ENCODE data around the gene CHST5.
"Not testable (repeated sequence)": the region's sequence is repeated elsewhere in the genome, so short reads cannot be mapped to it uniquely, and the experiment has no call there.

The CHST5 gene

GRCh38 chr16:75506107-75506506 is 29.8 kb downstream of the CHST5 start:
- Histone ChIP-seq H3K36me3 (replicated peaks) (no peaks in the 10 kb centered on the region), H3K27ac (peak overlapping the region; percentile 80)
- no peak for TF ChIP-seq CTCF (IDR thresholded peaks at IDR 0.05; ENCODE audit: low read depth, low read length, missing control alignments)

GRCh38 chr16:75503801-75504200 is 32.1 kb downstream of the CHST5 start:
- Histone ChIP-seq H3K36me3 (replicated peaks) (no peaks in the 10 kb centered on the region), H3K4me3 (ENCODE audit: low read depth, low read length) (no peak overlapping the region), H3K27ac (no peak overlapping the region), H3K27me3 (replicated peaks) (no peaks in the 10 kb centered on the region)
- DNase-seq = no peak
- TF ChIP-seq CTCF (IDR thresholded peaks at IDR 0.05; ENCODE audit: low read depth, low read length, missing control alignments) = no peak
- in situ Hi-C loops (cut with HindIII; ENCODE audit: low pct_ligation_motif_present, low sequenced_read_pairs) = no loop called here

More at GRCh38 chr16:75506107-75506506, 29.8 kb downstream of the CHST5 start:
- H3K27me3 ChIP-seq (replicated peaks) = no peaks in the 10 kb centered on the region
- no peak overlapping the region for H3K4me3 ChIP-seq (ENCODE audit: low read depth, low read length)
- in situ Hi-C loops (cut with HindIII; ENCODE audit: low pct_ligation_motif_present, low sequenced_read_pairs) = no loop called here
- DNase-seq = no peak

GRCh38 chr16:75502916-75503605 is 32.8 kb downstream of the CHST5 start:
- no peaks in the 10 kb centered on the region for H3K27me3 ChIP-seq (replicated peaks)
- no peaks in the 10 kb centered on the region for H3K36me3 ChIP-seq (replicated peaks)
- in situ Hi-C loops (cut with HindIII; ENCODE audit: low pct_ligation_motif_present, low sequenced_read_pairs) = no loop called here
- H3K4me3 ChIP-seq (ENCODE audit: low read depth, low read length) = no peak overlapping the region
- DNase-seq = no peak
- no peak overlapping the region for H3K27ac ChIP-seq
- TF ChIP-seq CTCF (IDR thresholded peaks at IDR 0.05; ENCODE audit: low read depth, low read length, missing control alignments) = no peak

GRCh38 chr16:75501820-75502219 is 34.1 kb downstream of the CHST5 start:
- in situ Hi-C loops (cut with HindIII; ENCODE audit: low pct_ligation_motif_present, low sequenced_read_pairs); H3K4me3 ChIP-seq (ENCODE audit: low read depth, low read length); H3K36me3 ChIP-seq (replicated peaks); H3K27me3 ChIP-seq (replicated peaks); H3K27ac ChIP-seq: not testable (repeated sequence)
- peak; percentile 45 for DNase-seq

- no peak overlapping the region for H3K4me3 ChIP-seq (ENCODE audit: low read depth, low read length)
- H3K36me3 ChIP-seq (replicated peaks) = no peaks in the 10 kb centered on the region
- H3K27me3 ChIP-seq (replicated peaks) = no peaks in the 10 kb centered on the region
- TF ChIP-seq CTCF (IDR thresholded peaks at IDR 0.05; ENCODE audit: low read depth, low read length, missing control alignments) = no peak
- in situ Hi-C loops (cut with HindIII; ENCODE audit: low pct_ligation_motif_present, low sequenced_read_pairs) = no loop called here
- DNase-seq = no peak
- H3K27ac ChIP-seq = no peak overlapping the region
Measured at GRCh38 chr16:75501359-75501758, 34.5 kb downstream of the CHST5 start.

GRCh38 chr16:75498605-75499322 is 37.1 kb downstream of the CHST5 start:
- H3K4me3 ChIP-seq (ENCODE audit: low read depth, low read length); in situ Hi-C loops (cut with HindIII; ENCODE audit: low pct_ligation_motif_present, low sequenced_read_pairs); DNase-seq; H3K27ac ChIP-seq; H3K27me3 ChIP-seq (replicated peaks); H3K36me3 ChIP-seq (replicated peaks): not testable (repeated sequence)

All from brain microvascular endothelial cell (primary cell).